DMS114 treated with DMSO at 0.1 percent for 48 hours (cell line): Measurements from ENCODE around the gene ANK3.

Source experiments
- DNase-seq: peaks from one replicate; lab custom pipeline; 2025; ENCODE audit not compliant: unreplicated experiment; lab: John Stamatoyannopoulos, UW

The ANK3 gene

GRCh38 chr10:60414111-60414510, 24.4 kb upstream of the ANK3 start:
- no peak for DNase-seq

GRCh38 chr10:60413306-60414012, 23.8 kb upstream of the ANK3 start:
- DNase-seq, result no peak

- no peak for DNase-seq
Measured at GRCh38 chr10:60410970-60411369, 21.3 kb upstream of the ANK3 start.

GRCh38 chr10:60409202-60409601, 19.5 kb upstream of the ANK3 start:
- no peak for DNase-seq

- no peak for DNase-seq
Measured at GRCh38 chr10:60406182-60406581, 16.5 kb upstream of the ANK3 start.

- DNase-seq, result no peak
Measured at GRCh38 chr10:60405172-60405571, 15.5 kb upstream of the ANK3 start.

- DNase-seq, result no peak
Measured at GRCh38 chr10:60403168-60403873, 13.6 kb upstream of the ANK3 start.

GRCh38 chr10:60400366-60400765, 10.7 kb upstream of the ANK3 start:
- DNase-seq, result no peak

GRCh38 chr10:60399328-60399727, 9.7 kb upstream of the ANK3 start:
- no peak for DNase-seq

GRCh38 chr10:60397792-60398191, 8.1 kb upstream of the ANK3 start:
- no peak for DNase-seq

GRCh38 chr10:60396766-60397165, 7.1 kb upstream of the ANK3 start:
- DNase-seq, result no peak

- no peak for DNase-seq
Measured at GRCh38 chr10:60395711-60396110, 6.0 kb upstream of the ANK3 start.

- DNase-seq, result no peak
Measured at GRCh38 chr10:60394446-60394845, 4.8 kb upstream of the ANK3 start.

GRCh38 chr10:60390224-60390626, 550 bp upstream of the ANK3 start:
- DNase-seq, result no peak

GRCh38 chr10:60388709-60389301, 870 bp downstream of the ANK3 start:
- no peak for DNase-seq

GRCh38 chr10:60388116-60388625, 1.5 kb downstream of the ANK3 start:
- DNase-seq, result no peak

GRCh38 chr10:60387531-60387930, 2.1 kb downstream of the ANK3 start:
- DNase-seq, result no peak

GRCh38 chr10:60385399-60385738, 4.3 kb downstream of the ANK3 start:
- DNase-seq, result no peak

- no peak for DNase-seq
Measured at GRCh38 chr10:60384708-60385398, 4.8 kb downstream of the ANK3 start.

GRCh38 chr10:60384011-60384410, 5.7 kb downstream of the ANK3 start:
- DNase-seq, result no peak

- no peak for DNase-seq
Measured at GRCh38 chr10:60382946-60383681, 6.6 kb downstream of the ANK3 start.
